ENCODE results near the gene FZD2. TPM values are rescaled to one million over a fixed set of nuclear protein-coding genes. Genes with fewer than 3 reads are reported as not detected.
"Not testable (repeated sequence)": the region's sequence is repeated elsewhere in the genome, so short reads cannot be mapped to it uniquely, and the experiment has no call there.

FZD2 gene
- total and polyA plus RNA-seq, 9 donors = 6.8 to 30.4 (median 25.4) TPM

DNA sequence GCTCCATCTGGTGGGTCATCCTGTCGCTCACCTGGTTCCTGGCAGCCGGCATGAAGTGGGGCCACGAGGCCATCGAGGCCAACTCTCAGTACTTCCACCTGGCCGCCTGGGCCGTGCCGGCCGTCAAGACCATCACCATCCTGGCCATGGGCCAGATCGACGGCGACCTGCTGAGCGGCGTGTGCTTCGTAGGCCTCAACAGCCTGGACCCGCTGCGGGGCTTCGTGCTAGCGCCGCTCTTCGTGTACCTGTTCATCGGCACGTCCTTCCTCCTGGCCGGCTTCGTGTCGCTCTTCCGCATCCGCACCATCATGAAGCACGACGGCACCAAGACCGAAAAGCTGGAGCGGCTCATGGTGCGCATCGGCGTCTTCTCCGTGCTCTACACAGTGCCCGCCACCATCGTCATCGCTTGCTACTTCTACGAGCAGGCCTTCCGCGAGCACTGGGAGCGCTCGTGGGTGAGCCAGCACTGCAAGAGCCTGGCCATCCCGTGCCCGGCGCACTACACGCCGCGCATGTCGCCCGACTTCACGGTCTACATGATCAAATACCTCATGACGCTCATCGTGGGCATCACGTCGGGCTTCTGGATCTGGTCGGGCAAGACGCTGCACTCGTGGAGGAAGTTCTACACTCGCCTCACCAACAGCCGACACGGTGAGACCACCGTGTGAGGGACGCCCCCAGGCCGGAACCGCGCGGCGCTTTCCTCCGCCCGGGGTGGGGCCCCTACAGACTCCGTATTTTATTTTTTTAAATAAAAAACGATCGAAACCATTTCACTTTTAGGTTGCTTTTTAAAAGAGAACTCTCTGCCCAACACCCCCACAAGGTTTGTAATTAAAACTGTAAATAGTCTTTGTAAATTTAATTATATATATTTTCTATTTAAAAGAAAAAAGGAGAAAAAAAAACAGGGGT is 1.7 kb downstream of the FZD2 start:
- peaks cover 26% of the 10 kb centered on the region for H3K4me1 ChIP-seq (ENCODE audit: control insufficient read depth, insufficient read depth, low read length)
- peak overlapping the region; percentile 55 for H3K4me3 ChIP-seq (ENCODE audit: low read length)
- H3K27ac ChIP-seq (ENCODE audit: low read length) = peak overlapping the region; percentile 74
- H3K36me3 ChIP-seq (ENCODE audit: control insufficient read depth, insufficient read depth, low read length) = no peaks in the 10 kb centered on the region
- H3K27me3 ChIP-seq (ENCODE audit: control insufficient read depth, insufficient read depth, low read length) = peaks cover 18% of the 10 kb centered on the region
- no peaks in the 10 kb centered on the region for H3K9me3 ChIP-seq (replicated peaks; ENCODE audit: control insufficient read depth, low read depth, low read length)
- WGBS (ENCODE audit: insufficient coverage) = 12% methylated on average over 60 of the region's 74 CpGs
- peak; percentile 36 for DNase-seq

- H3K36me3 ChIP-seq (ENCODE audit: control insufficient read depth, insufficient read depth, low read length) = no peaks in the 10 kb centered on the region
- WGBS (ENCODE audit: insufficient coverage) = 13% methylated on average over 5 of the region's 16 CpGs
- H3K4me1 ChIP-seq (ENCODE audit: control insufficient read depth, insufficient read depth, low read length) = peaks cover 26% of the 10 kb centered on the region
- peak overlapping the region; percentile 74 for H3K27ac ChIP-seq (ENCODE audit: low read length)
- H3K27me3 ChIP-seq (ENCODE audit: control insufficient read depth, insufficient read depth, low read length) = peaks cover 18% of the 10 kb centered on the region
- H3K4me3 ChIP-seq (ENCODE audit: low read length) = peak overlapping the region; percentile 55
- no peaks in the 10 kb centered on the region for H3K9me3 ChIP-seq (replicated peaks; ENCODE audit: control insufficient read depth, low read depth, low read length)
- DNase-seq = peak; percentile 72
Observed at GRCh38 chr17:44559634-44560554, 2.6 kb downstream of the FZD2 start.

- Histone ChIP-seq H3K27ac (ENCODE audit: low read length) (no peak overlapping the region), H3K36me3 (ENCODE audit: control insufficient read depth, insufficient read depth, low read length) (no peaks in the 10 kb centered on the region), H3K4me1 (ENCODE audit: control insufficient read depth, insufficient read depth, low read length) (peaks cover 17% of the 10 kb centered on the region), H3K4me3 (ENCODE audit: low read length) (no peak overlapping the region), H3K27me3 (ENCODE audit: control insufficient read depth, insufficient read depth, low read length) (peaks cover 18% of the 10 kb centered on the region), H3K9me3 (replicated peaks; ENCODE audit: control insufficient read depth, low read depth, low read length) (peaks cover 8% of the 10 kb centered on the region)
- WGBS (ENCODE audit: insufficient coverage) = no CpG with 5 or more reads among the region's 3 CpGs
- no peak for DNase-seq
Observed at GRCh38 chr17:44561237-44561623, 3.9 kb downstream of the FZD2 start.

DNA sequence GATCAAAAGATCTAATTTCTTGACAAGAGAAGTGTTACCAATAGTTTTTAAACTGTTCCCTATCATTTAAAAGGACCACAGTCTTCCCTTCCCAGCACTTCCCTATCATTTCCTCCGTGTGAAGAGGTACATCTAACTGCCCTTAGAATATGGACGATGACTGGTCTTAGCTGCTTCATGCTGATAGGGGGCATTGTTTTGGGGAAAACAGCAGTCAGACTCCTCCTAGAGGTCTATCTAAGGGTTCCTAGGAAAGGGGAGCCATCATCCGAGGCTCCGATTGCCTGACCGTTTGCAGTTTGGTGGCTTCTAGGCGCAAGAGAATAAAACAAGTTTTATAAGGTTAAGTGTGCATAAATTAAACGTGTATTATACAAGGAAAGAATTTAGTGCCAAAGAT is 7.1 kb downstream of the FZD2 start:
- Histone ChIP-seq H3K36me3 (ENCODE audit: control insufficient read depth, insufficient read depth, low read length) (no peaks in the 10 kb centered on the region), H3K9me3 (replicated peaks; ENCODE audit: control insufficient read depth, low read depth, low read length) (peaks cover 8% of the 10 kb centered on the region), H3K27ac (ENCODE audit: low read length) (no peak overlapping the region), H3K27me3 (ENCODE audit: control insufficient read depth, insufficient read depth, low read length) (peaks cover 7% of the 10 kb centered on the region), H3K4me1 (ENCODE audit: control insufficient read depth, insufficient read depth, low read length) (peaks cover 10% of the 10 kb centered on the region), H3K4me3 (ENCODE audit: low read length) (no peak overlapping the region)
- no peak for DNase-seq
- no CpG with 5 or more reads among the region's 7 CpGs for WGBS (ENCODE audit: insufficient coverage)

GRCh38 chr17:44565866-44566443 is 8.7 kb downstream of the FZD2 start:
- no peak overlapping the region for H3K4me3 ChIP-seq (ENCODE audit: low read length)
- H3K4me1 ChIP-seq (ENCODE audit: control insufficient read depth, insufficient read depth, low read length) = peaks cover 2% of the 10 kb centered on the region
- no peak for DNase-seq
- H3K27me3 ChIP-seq (ENCODE audit: control insufficient read depth, insufficient read depth, low read length) = no peaks in the 10 kb centered on the region
- 94% methylated on average over 10 of the region's 14 CpGs for WGBS (ENCODE audit: insufficient coverage)
- H3K9me3 ChIP-seq (replicated peaks; ENCODE audit: control insufficient read depth, low read depth, low read length) = peaks cover 8% of the 10 kb centered on the region
- no peaks in the 10 kb centered on the region for H3K36me3 ChIP-seq (ENCODE audit: control insufficient read depth, insufficient read depth, low read length)
- no peak overlapping the region for H3K27ac ChIP-seq (ENCODE audit: low read length)

- H3K4me1 ChIP-seq (ENCODE audit: control insufficient read depth, insufficient read depth, low read length); H3K27ac ChIP-seq (ENCODE audit: low read length); H3K9me3 ChIP-seq (replicated peaks; ENCODE audit: control insufficient read depth, low read depth, low read length); DNase-seq; H3K4me3 ChIP-seq (ENCODE audit: low read length); H3K36me3 ChIP-seq (ENCODE audit: control insufficient read depth, insufficient read depth, low read length); H3K27me3 ChIP-seq (ENCODE audit: control insufficient read depth, insufficient read depth, low read length): not testable (repeated sequence)
- WGBS (ENCODE audit: insufficient coverage) = 91% methylated on average over 5 of the region's 23 CpGs
Observed at GRCh38 chr17:44568311-44568944, 11.1 kb downstream of the FZD2 start.

- 10% methylated on average over 16 of the region's 26 CpGs for WGBS (ENCODE audit: insufficient coverage)
- H3K4me1 ChIP-seq (ENCODE audit: control insufficient read depth, insufficient read depth, low read length) = no peaks in the 10 kb centered on the region
- H3K4me3 ChIP-seq (ENCODE audit: low read length) = peak overlapping the region; percentile 17
- H3K36me3 ChIP-seq (ENCODE audit: control insufficient read depth, insufficient read depth, low read length) = no peaks in the 10 kb centered on the region
- no peaks in the 10 kb centered on the region for H3K27me3 ChIP-seq (ENCODE audit: control insufficient read depth, insufficient read depth, low read length)
- H3K9me3 ChIP-seq (replicated peaks; ENCODE audit: control insufficient read depth, low read depth, low read length) = peaks cover 8% of the 10 kb centered on the region
- H3K27ac ChIP-seq (ENCODE audit: low read length) = no peak overlapping the region
- peak; percentile 68 for DNase-seq
Observed at GRCh38 chr17:44568945-44569858, 11.9 kb downstream of the FZD2 start.

DNA sequence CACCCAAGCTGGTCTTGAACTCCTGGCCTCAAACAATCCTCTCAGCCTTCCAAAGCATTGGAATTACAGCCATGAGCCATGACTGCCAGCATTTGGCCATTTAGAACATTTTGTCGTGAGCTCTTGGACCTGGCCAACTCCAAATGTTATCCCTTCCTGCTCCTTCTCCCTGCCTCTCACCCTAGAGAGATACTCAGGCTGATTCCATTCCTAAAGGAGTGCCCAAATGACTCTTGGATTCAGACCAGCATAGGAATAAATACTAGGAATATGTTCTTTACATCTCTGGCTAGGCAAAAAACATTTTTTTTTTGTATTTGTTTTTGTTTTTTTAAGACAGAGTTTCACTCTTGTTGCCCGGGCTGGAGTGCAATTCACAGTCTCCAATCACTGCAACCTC is 15.5 kb downstream of the FZD2 start:
- no CpG with 5 or more reads among the region's 2 CpGs for WGBS (ENCODE audit: insufficient coverage)
- H3K27ac ChIP-seq (ENCODE audit: low read length) = no peak overlapping the region
- no peaks in the 10 kb centered on the region for H3K4me1 ChIP-seq (ENCODE audit: control insufficient read depth, insufficient read depth, low read length)
- DNase-seq = peak; percentile 90
- H3K4me3 ChIP-seq (ENCODE audit: low read length) = no peak overlapping the region
- H3K27me3 ChIP-seq (ENCODE audit: control insufficient read depth, insufficient read depth, low read length) = no peaks in the 10 kb centered on the region
- no peaks in the 10 kb centered on the region for H3K36me3 ChIP-seq (ENCODE audit: control insufficient read depth, insufficient read depth, low read length)
- H3K9me3 ChIP-seq (replicated peaks; ENCODE audit: control insufficient read depth, low read depth, low read length) = no peaks in the 10 kb centered on the region

- no peak overlapping the region for H3K27ac ChIP-seq (ENCODE audit: low read length)
- 43% methylated on average over 1 of the region's 2 CpGs for WGBS (ENCODE audit: insufficient coverage)
- peaks cover 2% of the 10 kb centered on the region for H3K27me3 ChIP-seq (ENCODE audit: control insufficient read depth, insufficient read depth, low read length)
- H3K4me3 ChIP-seq (ENCODE audit: low read length) = no peak overlapping the region
- no peaks in the 10 kb centered on the region for H3K4me1 ChIP-seq (ENCODE audit: control insufficient read depth, insufficient read depth, low read length)
- DNase-seq = peak; percentile 26
- H3K36me3 ChIP-seq (ENCODE audit: control insufficient read depth, insufficient read depth, low read length) = no peaks in the 10 kb centered on the region
- H3K9me3 ChIP-seq (replicated peaks; ENCODE audit: control insufficient read depth, low read depth, low read length) = no peaks in the 10 kb centered on the region
Observed at GRCh38 chr17:44575403-44575802, 18.1 kb downstream of the FZD2 start.
